Lower leg skin (tissue), 3 donors: ENCODE measurements around the gene CD34.

ENCODE experiments used
- POLR2A ChIP-seq, 2 donors: fragments of 450-650 bp; IDR thresholded peaks; one replicate each; pipeline ENCODE4 v1.6.1; 2016 to 2017; ENCODE audit warnings: antibody characterized with exemption in 2 of 2, mild to moderate bottlenecking in 1 of 2, moderate library complexity in 1 of 2
- TF ChIP-seq, protein P1 (sequence below), 3 donors: fragments of 450-650 bp; IDR thresholded peaks; one replicate each; pipeline ENCODE4 v1.5.1; 2016; ENCODE audit warnings: antibody characterized with exemption in 3 of 3, mild to moderate bottlenecking in 3 of 3, moderate library complexity in 2 of 3

- no peak for TF ChIP-seq POLR2A (IDR thresholded peaks at IDR 0.05)
- TF ChIP-seq, protein P1, sequence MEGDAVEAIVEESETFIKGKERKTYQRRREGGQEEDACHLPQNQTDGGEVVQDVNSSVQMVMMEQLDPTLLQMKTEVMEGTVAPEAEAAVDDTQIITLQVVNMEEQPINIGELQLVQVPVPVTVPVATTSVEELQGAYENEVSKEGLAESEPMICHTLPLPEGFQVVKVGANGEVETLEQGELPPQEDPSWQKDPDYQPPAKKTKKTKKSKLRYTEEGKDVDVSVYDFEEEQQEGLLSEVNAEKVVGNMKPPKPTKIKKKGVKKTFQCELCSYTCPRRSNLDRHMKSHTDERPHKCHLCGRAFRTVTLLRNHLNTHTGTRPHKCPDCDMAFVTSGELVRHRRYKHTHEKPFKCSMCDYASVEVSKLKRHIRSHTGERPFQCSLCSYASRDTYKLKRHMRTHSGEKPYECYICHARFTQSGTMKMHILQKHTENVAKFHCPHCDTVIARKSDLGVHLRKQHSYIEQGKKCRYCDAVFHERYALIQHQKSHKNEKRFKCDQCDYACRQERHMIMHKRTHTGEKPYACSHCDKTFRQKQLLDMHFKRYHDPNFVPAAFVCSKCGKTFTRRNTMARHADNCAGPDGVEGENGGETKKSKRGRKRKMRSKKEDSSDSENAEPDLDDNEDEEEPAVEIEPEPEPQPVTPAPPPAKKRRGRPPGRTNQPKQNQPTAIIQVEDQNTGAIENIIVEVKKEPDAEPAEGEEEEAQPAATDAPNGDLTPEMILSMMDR (IDR thresholded peaks at IDR 0.05): no peak
Observed at GRCh38 chr1:207948536-207949250, 37.8 kb upstream of the CD34 start.
